Measurements from ENCODE around the gene ALDOB. TPM values are rescaled to one million over a fixed set of nuclear protein-coding genes. Genes with fewer than 3 reads are reported as not detected.

The ALDOB gene
- total RNA-seq, 1 donor from 2014 or later = not detected

GRCh38 chr9:101383361-101383760 is 52.2 kb downstream of the ALDOB start:
- H3K4me3 ChIP-seq = no peak overlapping the region
- DNase-seq (ENCODE audit: extremely low spot score in 2 of 2) = no peak
- H3K27me3 ChIP-seq = no peaks in the 10 kb centered on the region
- no peaks in the 10 kb centered on the region for H3K36me3 ChIP-seq
- no peaks in the 10 kb centered on the region for H3K9me3 ChIP-seq
- TF ChIP-seq POLR2AphosphoS5 (IDR thresholded peaks at IDR 0.05; ENCODE audit: insufficient read depth in 1 of 2, low read depth in 1 of 2) (no peak), POLR2A (IDR thresholded peaks at IDR 0.05) (no peak)
- TF ChIP-seq, protein P1, sequence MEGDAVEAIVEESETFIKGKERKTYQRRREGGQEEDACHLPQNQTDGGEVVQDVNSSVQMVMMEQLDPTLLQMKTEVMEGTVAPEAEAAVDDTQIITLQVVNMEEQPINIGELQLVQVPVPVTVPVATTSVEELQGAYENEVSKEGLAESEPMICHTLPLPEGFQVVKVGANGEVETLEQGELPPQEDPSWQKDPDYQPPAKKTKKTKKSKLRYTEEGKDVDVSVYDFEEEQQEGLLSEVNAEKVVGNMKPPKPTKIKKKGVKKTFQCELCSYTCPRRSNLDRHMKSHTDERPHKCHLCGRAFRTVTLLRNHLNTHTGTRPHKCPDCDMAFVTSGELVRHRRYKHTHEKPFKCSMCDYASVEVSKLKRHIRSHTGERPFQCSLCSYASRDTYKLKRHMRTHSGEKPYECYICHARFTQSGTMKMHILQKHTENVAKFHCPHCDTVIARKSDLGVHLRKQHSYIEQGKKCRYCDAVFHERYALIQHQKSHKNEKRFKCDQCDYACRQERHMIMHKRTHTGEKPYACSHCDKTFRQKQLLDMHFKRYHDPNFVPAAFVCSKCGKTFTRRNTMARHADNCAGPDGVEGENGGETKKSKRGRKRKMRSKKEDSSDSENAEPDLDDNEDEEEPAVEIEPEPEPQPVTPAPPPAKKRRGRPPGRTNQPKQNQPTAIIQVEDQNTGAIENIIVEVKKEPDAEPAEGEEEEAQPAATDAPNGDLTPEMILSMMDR (IDR thresholded peaks at IDR 0.05) = no peak
- intact Hi-C loops (cut with DNase I) = no loop called here
- H3K27ac ChIP-seq = no peak overlapping the region
- H3K4me1 ChIP-seq = no peaks in the 10 kb centered on the region

- no peak for DNase-seq (ENCODE audit: extremely low spot score in 2 of 2)
Observed at GRCh38 chr9:101381833-101382342, 53.7 kb downstream of the ALDOB start.

GRCh38 chr9:101381118-101381517 is 54.5 kb downstream of the ALDOB start:
- intact Hi-C loops (cut with DNase I) = no loop called here
- H3K9me3 ChIP-seq = no peaks in the 10 kb centered on the region

More at GRCh38 chr9:101381833-101382342, 53.7 kb downstream of the ALDOB start:
- Histone ChIP-seq H3K4me1 (no peaks in the 10 kb centered on the region), H3K27ac (no peak overlapping the region), H3K36me3 (no peaks in the 10 kb centered on the region), H3K27me3 (no peaks in the 10 kb centered on the region), H3K4me3 (no peak overlapping the region), H3K9me3 (no peaks in the 10 kb centered on the region)
- intact Hi-C loops (cut with DNase I) = no loop called here
- no peak for TF ChIP-seq POLR2AphosphoS5 (IDR thresholded peaks at IDR 0.05; ENCODE audit: insufficient read depth in 1 of 2, low read depth in 1 of 2)
- TF ChIP-seq POLR2A (IDR thresholded peaks at IDR 0.05) = no peak
- TF ChIP-seq, protein P1 (IDR thresholded peaks at IDR 0.05) = no peak

DNA sequence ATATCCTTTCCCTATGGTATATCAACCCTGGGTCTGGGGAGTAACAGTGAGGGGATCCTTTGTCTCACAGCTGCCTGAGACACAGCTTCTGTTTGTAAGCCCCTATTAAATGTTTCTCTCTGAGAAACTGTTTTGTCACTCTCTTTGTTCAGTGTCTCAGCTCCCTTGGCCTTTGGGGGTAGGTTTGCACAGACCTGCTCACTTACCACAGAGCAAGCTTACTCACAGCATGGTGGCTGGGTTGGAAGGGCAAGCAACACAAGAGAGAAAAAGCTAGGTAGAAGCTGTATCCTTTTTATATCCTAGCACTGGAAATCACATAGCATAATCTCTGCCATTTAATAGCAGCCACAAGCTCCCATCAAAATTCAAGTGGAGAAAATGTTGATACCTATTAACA is 55.3 kb downstream of the ALDOB start:
- no peaks in the 10 kb centered on the region for H3K27me3 ChIP-seq
- DNase-seq (ENCODE audit: extremely low spot score in 2 of 2) = no peak
- no peaks in the 10 kb centered on the region for H3K36me3 ChIP-seq
- intact Hi-C loops (cut with DNase I) = no loop called here
- H3K9me3 ChIP-seq = no peaks in the 10 kb centered on the region
- no peak overlapping the region for H3K27ac ChIP-seq
- TF ChIP-seq, protein P1 (IDR thresholded peaks at IDR 0.05) = no peak
- TF ChIP-seq POLR2A (IDR thresholded peaks at IDR 0.05) = no peak
- no peak for TF ChIP-seq POLR2AphosphoS5 (IDR thresholded peaks at IDR 0.05; ENCODE audit: insufficient read depth in 1 of 2, low read depth in 1 of 2)
- no peaks in the 10 kb centered on the region for H3K4me1 ChIP-seq
- no peak overlapping the region for H3K4me3 ChIP-seq

More at GRCh38 chr9:101381118-101381517, 54.5 kb downstream of the ALDOB start:
- no peak for DNase-seq (ENCODE audit: extremely low spot score in 2 of 2)
- no peak overlapping the region for H3K27ac ChIP-seq
- TF ChIP-seq, protein P1 (IDR thresholded peaks at IDR 0.05) = no peak
- TF ChIP-seq POLR2A (IDR thresholded peaks at IDR 0.05) (no peak), POLR2AphosphoS5 (IDR thresholded peaks at IDR 0.05; ENCODE audit: insufficient read depth in 1 of 2, low read depth in 1 of 2) (no peak)
- no peaks in the 10 kb centered on the region for H3K36me3 ChIP-seq
- H3K4me1 ChIP-seq = no peaks in the 10 kb centered on the region
- no peak overlapping the region for H3K4me3 ChIP-seq
- H3K27me3 ChIP-seq = no peaks in the 10 kb centered on the region

- DNase-seq (ENCODE audit: extremely low spot score in 2 of 2) = no peak
- Histone ChIP-seq H3K27ac (no peak overlapping the region), H3K4me3 (no peak overlapping the region), H3K4me1 (no peaks in the 10 kb centered on the region), H3K36me3 (no peaks in the 10 kb centered on the region), H3K27me3 (no peaks in the 10 kb centered on the region), H3K9me3 (no peaks in the 10 kb centered on the region)
- intact Hi-C loops (cut with DNase I) = no loop called here
- TF ChIP-seq, protein P1 (IDR thresholded peaks at IDR 0.05) = no peak
- TF ChIP-seq POLR2A (IDR thresholded peaks at IDR 0.05) (no peak), POLR2AphosphoS5 (IDR thresholded peaks at IDR 0.05; ENCODE audit: insufficient read depth in 1 of 2, low read depth in 1 of 2) (no peak)
Observed at GRCh38 chr9:101376111-101376848, 59.3 kb downstream of the ALDOB start.
